GM18519 (cell line): ENCODE data around the gene TMIE.

Source experiments
- ATAC-seq: cut with Tn5 transposase; IDR thresholded peaks from one replicate; pipeline ENCODE4 v1.9.1; 2021; ENCODE audit warnings: mild to moderate bottlenecking, moderate library complexity; ENCODE audit not compliant: unreplicated experiment, low FRiP score

Gene TMIE

DNA sequence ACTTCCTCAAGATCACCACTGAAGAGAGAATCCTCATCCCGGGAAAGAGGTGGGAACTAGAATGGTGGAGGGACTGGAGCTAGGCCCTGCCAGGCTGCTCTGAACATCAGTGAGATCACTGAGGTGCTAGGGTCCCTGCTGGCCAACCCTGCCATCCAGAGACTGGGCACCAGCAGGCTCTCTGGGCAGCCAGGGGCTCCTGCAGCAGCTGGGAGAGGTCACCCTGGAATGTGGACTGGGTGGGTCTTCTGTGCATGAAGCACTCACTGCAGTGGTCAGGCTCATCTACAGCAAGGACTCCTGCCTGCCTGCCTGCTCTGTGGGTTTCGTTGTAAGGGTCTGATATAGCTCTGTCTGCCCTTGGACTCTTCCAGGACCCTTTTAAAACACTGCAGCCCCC is 32.6 kb upstream of the TMIE start:
- ATAC-seq, result no peak

DNA sequence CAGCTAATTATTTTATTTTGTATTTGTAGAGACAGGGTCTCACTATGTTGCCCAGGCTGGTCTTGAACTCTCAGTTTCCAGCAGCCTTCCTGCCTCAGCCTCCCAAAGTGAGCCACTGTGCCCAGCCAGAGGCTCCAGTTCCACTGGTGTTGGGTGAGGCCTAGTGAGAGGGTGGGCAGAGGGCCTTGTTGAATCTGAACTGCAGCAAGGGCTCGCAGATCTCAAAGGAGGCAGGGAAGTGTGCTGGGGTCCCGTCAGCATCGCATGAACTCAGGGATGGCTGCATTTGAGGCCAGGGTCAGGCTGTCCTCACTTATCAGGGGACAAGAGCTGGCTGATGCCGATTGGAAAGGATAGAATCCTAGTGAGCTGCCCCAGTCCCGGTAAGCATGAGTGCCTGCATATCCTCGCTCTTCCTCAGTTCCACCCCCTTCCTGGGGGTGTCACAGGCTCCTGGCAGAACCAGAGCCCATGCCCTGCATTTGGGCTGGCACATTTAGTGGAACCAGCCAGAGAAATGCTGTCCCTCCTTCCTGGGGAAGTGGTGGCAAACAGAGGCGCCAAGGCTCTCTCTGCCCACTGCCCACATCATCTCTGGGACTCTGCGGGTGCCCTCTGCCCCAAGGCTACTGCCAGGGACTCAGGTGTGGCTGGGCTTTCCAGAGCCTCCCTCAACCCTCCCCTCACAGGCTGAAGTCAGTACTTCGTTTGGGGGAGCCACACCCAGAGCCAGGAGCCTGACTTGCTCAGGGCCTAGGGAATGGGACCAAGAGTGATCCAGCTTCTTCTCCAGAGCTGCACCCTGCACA is 31.8 kb upstream of the TMIE start:
- no peak for ATAC-seq

DNA sequence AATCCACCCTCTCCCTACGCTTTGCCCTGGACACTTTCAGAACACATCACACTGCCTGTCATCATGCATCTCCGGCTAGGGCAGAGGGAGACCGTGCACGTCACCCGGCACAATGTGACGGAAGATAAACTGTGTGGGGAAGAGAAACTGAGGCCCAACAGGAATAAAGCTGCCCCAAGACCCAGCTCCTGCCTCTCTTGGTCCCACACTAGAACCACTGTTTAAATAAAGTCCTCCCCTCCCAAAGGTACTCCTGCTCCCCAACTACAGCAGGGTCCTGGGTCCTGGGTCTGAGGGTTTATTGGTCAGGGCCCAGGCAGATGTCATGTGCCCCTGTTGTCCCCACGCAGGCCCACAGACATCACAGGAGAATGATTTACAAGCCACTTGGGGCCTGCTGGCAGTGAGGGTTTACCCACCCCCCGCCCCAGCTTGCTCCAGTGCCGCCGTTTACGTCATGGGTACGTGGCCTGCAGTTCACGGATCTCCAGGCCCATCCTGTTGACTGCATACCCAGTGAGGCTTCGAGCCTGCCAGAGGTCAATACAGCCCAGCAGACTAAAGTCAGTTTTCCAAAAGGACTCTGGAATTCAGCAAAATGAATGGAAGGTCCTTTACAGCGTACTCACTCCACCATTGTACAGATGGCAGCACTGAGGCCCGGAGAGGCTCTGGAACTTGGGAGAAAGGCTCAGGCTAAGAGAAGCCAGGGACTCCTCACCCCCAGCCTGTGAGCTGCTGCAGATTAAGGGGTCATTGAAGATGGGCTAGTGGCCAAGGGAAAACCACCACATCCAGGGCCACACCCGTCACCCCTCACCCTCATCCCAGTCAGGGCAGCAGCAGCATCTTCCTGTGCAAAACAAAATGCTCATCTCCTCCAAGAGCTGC is 30.9 kb upstream of the TMIE start:
- ATAC-seq, result no peak

DNA sequence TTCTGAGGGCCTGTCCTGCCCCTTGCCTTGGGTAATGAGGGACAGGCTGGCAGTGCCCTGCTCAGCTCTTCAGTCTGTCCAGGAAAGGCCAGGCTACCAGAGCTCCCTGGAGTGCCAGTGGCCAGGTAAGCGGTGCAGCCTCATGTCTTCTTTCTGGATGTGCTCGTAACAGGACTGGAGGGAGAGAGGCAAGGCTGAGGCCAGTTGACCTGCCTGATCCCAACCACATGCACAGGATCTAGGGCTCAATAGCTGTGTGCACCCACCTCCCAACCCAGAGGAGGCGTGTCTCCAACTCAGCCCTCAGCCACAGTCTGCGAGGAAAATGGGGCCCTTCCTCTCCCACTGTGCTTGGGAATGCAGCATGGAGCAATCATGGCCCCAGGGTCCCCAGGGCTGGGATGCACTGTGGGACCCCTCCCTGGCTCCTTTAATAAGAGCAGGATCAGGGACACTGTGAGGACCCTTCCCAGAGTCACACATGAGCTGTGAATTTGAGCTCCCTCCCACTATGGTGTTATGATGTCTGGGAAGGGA is 30.2 kb upstream of the TMIE start:
- no peak for ATAC-seq

DNA sequence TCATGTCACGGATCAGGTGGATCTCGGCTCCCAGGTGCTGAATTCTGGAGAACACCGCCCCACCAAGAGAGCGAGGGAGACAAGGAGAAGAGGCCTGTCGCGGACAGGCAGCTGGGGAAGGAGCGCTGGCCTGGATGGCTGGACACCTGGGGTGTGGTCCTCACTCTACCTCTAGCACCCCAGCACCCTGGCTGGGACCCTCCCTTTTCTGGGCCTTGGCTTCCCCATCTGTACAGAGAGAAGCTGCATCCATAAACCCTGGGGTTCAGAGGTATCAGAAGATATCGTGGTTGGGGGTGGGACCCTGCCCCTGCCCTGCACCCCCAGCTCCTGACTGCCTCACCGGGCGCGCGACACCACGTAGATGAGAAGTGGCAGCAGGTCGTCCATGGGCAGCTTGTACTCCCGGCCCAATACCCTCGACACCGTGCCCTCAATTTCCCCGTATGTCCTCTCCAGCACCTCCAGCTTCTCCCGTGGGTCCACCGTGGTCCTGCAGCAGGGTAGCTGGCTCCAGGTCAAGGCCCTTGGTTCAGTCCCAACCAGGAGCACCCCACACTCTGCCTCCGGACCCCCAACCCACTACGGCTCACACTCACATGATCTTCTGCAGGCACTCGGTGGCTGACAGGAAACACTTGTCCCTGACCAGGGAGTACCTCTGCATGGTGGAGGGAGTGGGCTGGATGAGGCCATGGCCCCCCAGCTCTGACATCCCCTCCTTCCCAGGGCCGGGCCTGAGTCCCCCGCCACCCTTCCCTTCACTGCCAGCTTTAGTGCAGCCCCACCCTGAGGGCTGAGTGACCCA is 29.4 kb upstream of the TMIE start:
- no peak for ATAC-seq

DNA sequence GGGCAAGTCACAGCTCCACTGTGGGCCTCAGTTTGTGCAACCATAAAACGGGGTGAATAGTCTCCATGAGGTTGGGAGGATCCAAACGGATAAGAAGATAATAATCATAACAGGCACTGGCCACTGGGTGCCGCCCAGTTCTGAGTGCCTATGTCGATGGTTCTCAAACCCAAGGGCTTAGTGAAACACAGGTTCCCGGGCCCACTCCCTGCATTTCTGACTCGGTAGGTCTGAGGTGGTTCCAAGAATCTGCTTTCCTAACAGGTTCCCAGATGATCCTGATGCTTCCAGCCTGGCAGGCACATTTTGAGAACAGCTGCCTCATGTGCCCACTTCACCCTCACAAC is 28.9 kb upstream of the TMIE start:
- no peak for ATAC-seq

DNA sequence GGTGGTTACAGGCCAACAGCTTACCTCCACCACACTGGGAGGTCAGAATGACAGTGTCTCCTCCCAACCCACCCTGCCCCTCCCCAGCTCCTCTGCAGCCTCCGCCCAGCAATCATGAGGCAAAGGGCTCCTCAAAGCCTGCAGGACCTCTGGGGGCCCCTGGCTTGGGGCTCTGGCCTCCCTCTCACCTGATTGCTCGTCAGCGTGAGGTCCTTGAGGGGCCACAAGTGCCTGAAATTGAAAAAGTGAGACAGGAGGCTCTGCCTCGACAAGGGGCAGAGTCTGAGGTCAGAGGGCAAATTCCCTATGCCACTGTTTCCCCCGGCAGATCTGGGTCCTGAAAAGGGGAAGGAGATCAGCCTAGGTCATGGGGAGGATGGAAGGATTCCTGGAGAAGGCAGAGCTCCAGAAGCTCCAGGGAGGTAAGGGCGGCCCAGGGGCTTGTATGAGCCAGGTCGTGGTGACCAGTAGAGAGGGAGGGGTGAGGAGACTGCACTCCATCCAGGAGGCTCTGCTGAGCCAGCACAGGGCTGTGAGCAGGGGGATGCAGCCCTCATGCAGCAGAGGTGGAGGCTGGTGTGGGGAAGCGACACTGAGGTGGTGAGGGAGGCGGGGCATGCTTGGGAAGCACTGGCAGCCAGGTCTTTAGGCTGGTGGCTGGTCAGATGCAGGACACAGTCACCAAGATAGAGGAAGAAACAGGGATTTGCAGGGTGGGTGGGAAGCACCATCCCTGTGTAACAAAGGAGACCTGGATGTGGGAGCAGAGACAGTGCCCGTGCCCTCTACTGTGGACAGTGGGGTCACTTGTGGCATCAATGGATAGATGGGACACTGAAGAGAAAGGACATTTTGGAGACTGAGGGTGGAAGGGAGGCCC is 27.8 kb upstream of the TMIE start:
- ATAC-seq, result no peak

DNA sequence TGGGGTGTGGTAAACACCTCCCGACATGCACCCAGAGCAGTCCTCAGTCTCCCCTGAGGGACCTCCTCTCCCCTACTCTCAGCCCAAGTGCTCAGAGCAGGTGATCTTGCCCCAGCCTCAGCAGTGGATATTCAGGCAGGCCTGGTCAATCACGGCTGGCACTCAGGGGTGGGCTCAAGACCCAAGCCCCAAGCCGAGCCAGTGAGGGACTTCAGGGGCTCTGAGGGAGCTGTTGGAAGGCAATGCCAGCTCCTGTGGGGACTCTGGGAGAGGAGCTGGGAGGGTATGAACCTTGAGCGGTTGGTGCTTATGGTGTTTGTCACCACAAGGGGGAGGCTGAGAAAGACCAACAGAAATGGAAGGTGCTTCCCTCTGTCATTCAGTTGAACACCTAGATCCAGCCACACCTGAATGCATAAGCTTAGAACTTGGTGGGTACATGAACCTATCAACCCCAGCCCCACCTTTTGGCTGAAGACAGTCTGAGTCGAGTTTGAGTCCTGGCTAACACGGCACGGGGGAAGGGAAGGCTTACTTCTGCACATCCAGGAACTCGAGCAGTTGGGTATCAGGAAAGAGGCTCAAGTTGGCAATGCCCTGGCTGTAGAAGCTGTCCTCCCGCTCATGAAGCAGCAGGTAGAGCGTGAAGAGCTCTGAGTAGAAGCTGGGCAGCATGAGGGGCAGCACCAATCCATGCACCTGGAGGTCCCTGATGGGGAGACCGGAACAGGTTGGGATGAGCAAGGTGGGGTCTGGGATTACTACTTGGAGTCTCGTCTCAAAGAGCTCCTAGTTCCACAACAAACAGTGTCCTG is 27.0 kb upstream of the TMIE start:
- no peak for ATAC-seq

DNA sequence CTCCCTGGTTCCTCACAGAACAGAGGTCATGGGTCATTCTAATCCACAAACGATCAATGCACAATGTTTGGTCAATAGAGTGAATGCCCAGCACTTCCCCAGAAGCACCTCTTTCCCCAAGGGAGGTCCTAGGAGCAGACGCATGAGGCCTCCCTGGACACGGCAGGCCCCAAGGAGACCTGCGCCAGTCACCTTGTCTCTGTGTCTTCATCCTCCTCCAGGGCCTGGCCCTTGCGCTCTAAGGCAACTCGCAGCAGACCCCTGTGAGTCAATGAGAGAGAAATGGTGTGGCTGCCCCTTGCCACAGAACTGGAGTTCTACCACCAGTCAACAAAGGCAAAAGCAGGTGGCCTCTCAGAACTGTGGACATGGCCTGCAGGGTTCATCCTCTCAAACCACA is 25.8 kb upstream of the TMIE start:
- ATAC-seq, result no peak

DNA sequence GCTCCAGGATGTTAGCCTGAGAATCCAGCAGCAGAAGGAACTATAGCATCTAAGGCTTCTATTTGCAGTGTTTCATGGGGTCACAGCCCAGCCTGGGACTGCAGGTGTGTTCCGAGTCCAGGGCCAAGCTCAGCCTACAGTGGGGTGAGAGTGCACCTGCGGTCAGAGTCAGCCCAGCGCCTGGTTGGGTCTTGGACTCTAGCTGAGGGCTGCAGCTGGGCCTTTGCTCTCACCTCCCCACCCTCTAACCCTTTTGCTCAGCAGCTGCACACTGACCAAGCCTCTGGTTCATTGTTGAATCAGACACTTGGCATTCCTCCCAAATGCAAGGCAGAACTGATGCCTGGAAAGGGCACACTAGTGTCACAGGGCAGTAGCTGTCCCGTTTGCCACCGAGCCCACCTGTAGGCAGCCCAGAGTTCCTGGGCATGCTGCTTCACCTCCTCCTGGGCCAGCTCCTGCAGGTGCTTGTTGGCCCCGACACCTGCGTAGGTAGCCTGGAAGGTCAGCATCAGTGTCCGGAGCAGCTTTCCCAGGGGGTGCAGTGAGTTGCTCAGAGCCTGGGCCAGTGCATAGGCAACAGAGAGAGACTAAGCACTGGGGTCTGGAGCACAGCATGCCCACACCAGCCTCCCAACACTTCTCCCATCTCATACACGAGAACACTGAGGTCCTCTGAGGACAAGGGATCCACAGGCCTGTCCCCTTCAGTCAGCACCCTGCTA is 25.2 kb upstream of the TMIE start:
- ATAC-seq, result no peak

DNA sequence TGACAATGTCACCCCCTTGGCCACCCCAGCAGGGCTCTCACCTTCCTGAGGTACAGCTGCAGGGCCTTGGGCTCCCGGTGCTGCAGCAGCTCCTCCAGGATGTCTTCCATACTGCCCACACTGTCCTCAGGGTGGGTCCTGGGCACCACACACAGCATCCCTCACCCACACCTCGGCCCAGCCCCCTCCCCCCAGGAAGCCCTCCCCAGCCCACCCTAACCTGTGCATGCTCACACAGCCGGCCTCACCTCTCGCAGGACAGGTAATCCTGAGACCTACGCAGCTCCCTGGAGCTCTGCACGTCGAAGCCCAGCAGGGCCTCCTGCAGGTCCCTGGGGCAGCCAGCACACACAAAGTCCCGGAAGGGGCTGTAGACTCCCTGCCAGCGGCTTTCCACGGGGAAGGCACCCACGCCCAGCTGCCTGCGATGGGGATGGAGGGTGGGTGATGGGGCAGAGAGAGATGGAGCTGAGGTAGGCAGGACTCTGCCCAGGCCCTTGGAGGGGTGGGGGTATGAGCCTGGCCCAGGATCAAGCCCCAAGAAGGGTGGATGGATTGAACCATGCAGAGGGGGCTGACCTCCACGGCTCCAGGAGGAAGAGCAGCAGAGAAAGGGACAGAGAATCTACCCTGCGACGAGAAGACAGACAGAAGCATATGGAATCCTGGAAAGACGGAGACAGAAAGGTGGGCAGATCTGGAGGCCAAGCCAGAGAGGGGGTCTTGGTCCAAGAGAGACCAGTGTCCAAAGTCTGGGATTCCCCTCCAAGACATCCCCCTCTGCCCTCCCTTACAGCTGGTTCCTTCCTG is 24.4 kb upstream of the TMIE start:
- no peak for ATAC-seq

DNA sequence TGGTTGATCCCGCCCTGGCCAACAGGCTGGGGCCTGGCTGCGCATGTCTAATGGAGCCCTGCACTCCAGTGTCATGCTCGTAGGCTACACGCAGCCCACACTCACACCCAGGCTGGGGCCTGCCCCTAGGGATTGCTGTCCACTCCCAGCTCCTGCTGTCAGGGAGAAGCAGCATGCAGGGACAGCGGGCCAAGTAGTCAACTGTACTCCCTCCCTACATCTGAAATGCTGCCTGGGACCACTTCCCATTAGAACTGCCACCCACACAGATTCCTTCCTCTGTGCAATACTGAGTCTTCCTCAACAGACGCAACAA is 23.8 kb upstream of the TMIE start:
- no peak for ATAC-seq

DNA sequence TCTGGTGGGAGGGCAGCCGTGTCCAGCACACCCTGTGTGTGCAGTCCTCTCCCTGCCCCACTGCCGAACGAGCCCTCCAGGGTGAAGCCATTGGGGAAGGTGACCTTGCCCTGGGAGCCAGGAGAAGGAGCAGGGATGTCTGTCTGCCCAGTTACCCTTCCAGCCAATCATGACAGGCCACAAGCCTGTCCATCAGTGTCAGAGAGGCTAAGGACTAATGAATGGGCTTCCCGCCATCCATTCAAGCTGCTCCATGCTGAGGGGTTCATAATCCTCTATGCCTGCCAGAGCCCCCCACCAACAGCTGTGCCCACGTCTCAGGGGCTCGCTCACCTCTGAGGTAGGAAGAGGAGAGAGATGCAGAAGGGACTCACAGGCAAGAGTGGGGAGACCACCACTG is 22.9 kb upstream of the TMIE start:
- ATAC-seq, result no peak

DNA sequence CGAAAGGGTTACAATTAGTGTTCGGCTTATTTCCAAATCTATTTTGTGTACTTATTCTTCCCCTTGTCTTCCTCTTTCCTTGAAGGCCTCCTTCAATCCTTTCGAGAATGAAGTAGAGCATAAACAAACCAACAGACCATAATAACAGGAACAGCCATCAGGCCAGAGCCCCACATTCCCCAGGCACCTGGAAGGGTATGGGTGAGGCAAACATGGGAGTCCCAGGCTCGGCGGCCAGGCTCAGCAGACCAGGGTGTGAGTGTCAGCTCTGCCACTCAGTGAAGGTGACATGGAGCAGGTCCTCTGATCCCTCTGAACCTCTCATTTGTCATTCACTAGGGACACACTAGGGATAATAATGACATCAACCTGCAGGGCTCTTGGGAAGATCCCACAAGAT is 21.5 kb upstream of the TMIE start:
- ATAC-seq, result no peak

DNA sequence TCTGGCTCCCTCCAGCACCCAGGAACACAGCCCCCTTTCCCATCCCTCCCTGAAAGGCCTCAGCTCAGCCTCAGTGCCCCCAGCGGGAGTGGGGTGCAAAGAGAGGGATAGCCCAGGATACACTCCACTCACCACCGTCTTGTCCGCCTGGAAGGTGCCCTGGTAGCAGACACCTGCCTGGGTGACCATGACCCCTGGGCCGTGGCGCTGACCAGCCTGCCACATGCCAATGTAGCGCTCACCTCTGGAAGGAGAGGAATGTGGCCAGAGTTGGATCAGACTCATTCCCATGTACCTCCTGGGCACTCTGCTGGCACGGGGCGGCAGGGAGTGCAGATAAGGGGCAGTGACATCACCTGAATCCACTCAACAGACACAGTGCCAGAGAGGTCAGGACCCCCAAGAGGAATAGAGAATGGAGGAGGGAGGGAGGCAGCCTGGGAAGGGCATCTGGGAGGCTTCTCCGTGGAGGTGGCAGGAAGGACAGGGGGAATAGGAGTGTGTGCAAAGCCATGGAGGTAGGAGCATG is 20.8 kb upstream of the TMIE start:
- no peak for ATAC-seq

DNA sequence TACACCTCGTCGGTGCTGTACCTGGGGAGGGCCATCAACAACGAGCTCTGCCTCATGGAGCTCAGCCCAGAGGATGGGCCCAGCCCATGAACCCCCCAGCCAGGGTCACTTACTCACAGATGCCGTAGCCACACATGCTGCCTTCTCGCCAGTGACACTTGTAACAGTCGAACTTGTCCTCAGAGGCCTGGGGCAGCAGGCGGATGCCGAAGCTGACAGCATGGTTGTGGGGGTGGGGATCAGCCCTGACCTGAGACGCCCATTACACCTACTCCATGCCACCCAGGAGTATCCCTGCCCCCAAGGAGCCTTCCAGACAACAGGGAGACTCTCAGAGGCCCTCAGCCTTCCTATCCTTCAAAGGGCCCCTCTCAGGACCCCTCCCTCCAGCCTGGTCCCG is 19.8 kb upstream of the TMIE start:
- no peak for ATAC-seq

DNA sequence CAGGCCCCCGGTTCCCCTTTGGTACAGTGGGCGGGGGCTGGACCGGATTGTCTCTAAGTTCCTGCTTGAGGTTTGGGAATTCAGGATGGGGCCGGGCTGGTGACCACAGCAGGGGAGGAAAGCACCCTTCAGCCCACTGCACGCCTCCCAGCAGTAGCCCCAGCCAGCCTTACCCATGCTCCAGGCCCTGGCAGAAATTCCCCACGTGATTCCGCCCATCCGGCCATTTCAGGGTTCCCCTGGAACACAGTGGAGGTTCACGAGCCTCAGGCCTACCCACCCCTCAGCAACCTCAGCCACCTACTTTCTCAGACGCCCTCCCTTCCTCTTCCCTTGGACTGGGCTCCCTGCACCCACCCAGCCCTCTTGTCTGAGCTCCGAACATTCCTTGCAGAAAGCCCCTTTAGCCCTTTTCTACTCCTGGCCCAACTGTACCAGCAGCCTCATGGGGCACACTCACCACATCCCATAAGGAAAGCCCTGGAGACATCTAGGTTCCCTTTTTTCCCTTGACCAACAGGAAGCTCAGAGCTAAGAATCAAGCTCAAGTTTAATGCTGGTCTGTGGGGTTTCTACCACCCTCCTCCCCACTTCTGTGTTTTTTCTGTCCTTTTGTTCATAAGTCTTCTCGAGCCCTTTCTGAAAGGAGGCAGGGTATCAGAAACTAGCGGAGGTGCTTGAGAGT is 19.2 kb upstream of the TMIE start:
- ATAC-seq, result no peak
